ENCODE results near the gene NFU1.

Gene NFU1

DNA sequence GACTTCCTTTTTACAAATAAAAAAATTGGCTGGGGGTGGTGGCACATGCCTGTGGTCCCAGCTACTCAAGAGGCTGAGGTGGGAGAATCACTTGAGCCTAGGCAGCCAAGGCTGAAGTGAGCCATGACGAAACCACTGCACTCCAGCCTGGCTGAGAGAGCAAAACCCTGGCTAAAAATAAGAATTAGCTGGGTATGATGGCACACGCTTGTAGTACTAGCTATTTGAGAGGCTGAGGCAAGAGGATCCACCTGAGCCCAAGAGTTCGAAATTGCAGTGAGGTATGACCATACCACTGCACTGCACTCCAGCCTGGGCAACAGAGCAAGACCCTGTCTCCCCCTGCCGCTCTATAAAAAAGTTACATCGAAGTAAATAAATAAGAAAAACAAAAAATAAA is 83.9 kb downstream of the NFU1 start:
- no peak overlapping the region for H3K23ac ChIP-seq (ENCODE audit: low read length in 2 of 2)
- peaks cover 36 to 92% of the 10 kb centered on the region in 2 experiments for H3K36me3 ChIP-seq (ENCODE audit: control insufficient read depth in 1 of 2, insufficient read depth in 2 of 2, low read depth in 1 of 2, low read length in 2 of 2)
- no peak overlapping the region for H3K27ac ChIP-seq (ENCODE audit: low read length, poor library complexity, severe bottlenecking)
- no peak overlapping the region for H2BK15ac ChIP-seq (ENCODE audit: low read depth, poor library complexity, severe bottlenecking)
- H3K14ac ChIP-seq (ENCODE audit: low read length in 2 of 2), result no peak overlapping the region
- no peak overlapping the region for H4K91ac ChIP-seq (ENCODE audit: low read length)
- H3K18ac ChIP-seq (ENCODE audit: low read depth in 1 of 2, low read length in 2 of 2), result no peak overlapping the region
- H3K4ac ChIP-seq (ENCODE audit: low read depth in 1 of 2, low read length in 2 of 2), result no peak overlapping the region
- no peak overlapping the region for H3K4me2 ChIP-seq (ENCODE audit: low read length, poor library complexity, severe bottlenecking)
- no peak overlapping the region for H4K8ac ChIP-seq (ENCODE audit: low read length)
- H2BK5ac ChIP-seq (ENCODE audit: low read depth, low read length, poor library complexity, severe bottlenecking), result peak overlapping the region; percentile 92
- no peak overlapping the region for H3K4me3 ChIP-seq (ENCODE audit: insufficient read depth in 1 of 2, low read depth in 1 of 2, low read length in 2 of 2)
- no peaks in the 10 kb centered on the region for H3K9me3 ChIP-seq (ENCODE audit: control insufficient read depth, low read length)
- WGBS, result 97% methylated on average over 5 of the region's 5 CpGs
- no peak overlapping the region for H2AFZ ChIP-seq (ENCODE audit: low read depth, low read length)
- peak; percentile 27 for DNase-seq
- H3K27me3 ChIP-seq (ENCODE audit: control insufficient read depth in 1 of 2, insufficient read depth in 1 of 2, low read length in 2 of 2), result no peaks in the 10 kb centered on the region
- H2BK12ac ChIP-seq (ENCODE audit: low read length in 2 of 2), result no peak overlapping the region
- H3K79me1 ChIP-seq (replicated peaks; ENCODE audit: low read length, poor library complexity, severe bottlenecking), result peaks cover 12% of the 10 kb centered on the region
- H3K4me1 ChIP-seq (ENCODE audit: control insufficient read depth, insufficient read depth, low read depth, low read length), result no peaks in the 10 kb centered on the region
- H3K9ac ChIP-seq (ENCODE audit: low read length), result no peak overlapping the region
- no peak overlapping the region for H2AK5ac ChIP-seq (ENCODE audit: low read length, severe bottlenecking)
- peak overlapping the region; percentile 49 for H2BK120ac ChIP-seq (ENCODE audit: low read depth, low read length)

DNA sequence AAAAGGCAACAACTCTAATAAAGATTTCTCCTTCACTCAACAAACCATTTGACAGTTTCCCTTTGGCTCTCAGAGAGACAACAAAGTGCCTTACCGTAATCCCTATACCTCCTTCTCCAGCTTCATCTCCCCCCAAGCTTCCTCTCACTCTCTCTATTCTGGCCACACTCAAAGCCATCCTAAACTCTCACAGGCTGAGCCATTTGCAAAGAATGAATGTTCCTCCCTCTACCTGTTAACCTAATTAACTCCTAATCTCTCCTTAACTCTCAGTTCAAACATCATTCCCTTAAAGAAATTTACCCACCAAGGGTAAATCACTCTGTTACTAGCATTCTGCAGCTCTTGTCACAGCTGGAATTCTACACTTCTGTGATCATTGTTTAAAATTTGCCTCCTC is 88.5 kb downstream of the NFU1 start:
- WGBS, result 100% methylated on average over 1 of the region's 1 CpG
- H3K9ac ChIP-seq (ENCODE audit: low read length), result no peak overlapping the region
- no peak overlapping the region for H3K4me2 ChIP-seq (ENCODE audit: low read length, poor library complexity, severe bottlenecking)
- no peak overlapping the region for H3K27ac ChIP-seq (ENCODE audit: low read length, poor library complexity, severe bottlenecking)
- H2BK15ac ChIP-seq (ENCODE audit: low read depth, poor library complexity, severe bottlenecking), result no peak overlapping the region
- no peak overlapping the region for H2BK5ac ChIP-seq (ENCODE audit: low read depth, low read length, poor library complexity, severe bottlenecking)
- no peaks in the 10 kb centered on the region for H3K9me3 ChIP-seq (ENCODE audit: control insufficient read depth, low read length)
- no peak overlapping the region for H3K4me3 ChIP-seq (ENCODE audit: insufficient read depth in 1 of 2, low read depth in 1 of 2, low read length in 2 of 2)
- H3K4me1 ChIP-seq (ENCODE audit: control insufficient read depth, insufficient read depth, low read depth, low read length), result no peaks in the 10 kb centered on the region
- no peak overlapping the region for H4K91ac ChIP-seq (ENCODE audit: low read length)
- H3K14ac ChIP-seq (ENCODE audit: low read length in 2 of 2), result no peak overlapping the region
- H2BK12ac ChIP-seq (ENCODE audit: low read length in 2 of 2), result no peak overlapping the region
- H2AFZ ChIP-seq (ENCODE audit: low read depth, low read length), result no peak overlapping the region
- H2AK5ac ChIP-seq (ENCODE audit: low read length, severe bottlenecking), result no peak overlapping the region
- H3K18ac ChIP-seq (ENCODE audit: low read depth in 1 of 2, low read length in 2 of 2), result no peak overlapping the region
- H3K27me3 ChIP-seq (ENCODE audit: control insufficient read depth in 1 of 2, insufficient read depth in 1 of 2, low read length in 2 of 2), result no peaks in the 10 kb centered on the region
- H3K79me1 ChIP-seq (replicated peaks; ENCODE audit: low read length, poor library complexity, severe bottlenecking), result peaks cover 21% of the 10 kb centered on the region
- no peak overlapping the region for H4K8ac ChIP-seq (ENCODE audit: low read length)
- no peak overlapping the region for H3K23ac ChIP-seq (ENCODE audit: low read length in 2 of 2)
- no peak for DNase-seq
- H3K4ac ChIP-seq (ENCODE audit: low read depth in 1 of 2, low read length in 2 of 2), result no peak overlapping the region
- peaks cover 41 to 92% of the 10 kb centered on the region in 2 experiments for H3K36me3 ChIP-seq (ENCODE audit: control insufficient read depth in 1 of 2, insufficient read depth in 2 of 2, low read depth in 1 of 2, low read length in 2 of 2)
- H2BK120ac ChIP-seq (ENCODE audit: low read depth, low read length), result no peak overlapping the region

All from mesenchymal stem cell (in vitro differentiated cells and primary cell).